Bronchial epithelial cell (primary cell): ENCODE measurements around the gene ATP4B. TPM values are rescaled to one million over a fixed set of nuclear protein-coding genes. Genes with fewer than 3 reads are reported as not detected.
A peak's percentile ranks its signal among the peaks of the same experiment; 100 is the strongest.

Experiments
- DNase-seq: peaks from one replicate; pipeline ENCODE4 v3.0.0-alpha.2; 2010; ENCODE audit warnings: low read depth
- FAIRE-seq: peaks from 2 replicates; lab custom pipeline; 2011; peaks lifted over from hg19 to GRCh38; lab: Jason Lieb, UNC
- H3K27me3 ChIP-seq: 2 replicates; pipeline ENCODE4 v1.5.1; 2011; ENCODE audit warnings: low read length; ENCODE audit not compliant: control insufficient read depth, insufficient read depth
- H3K36me3 ChIP-seq: 2 replicates; pipeline ENCODE4 v1.5.1; 2011; ENCODE audit warnings: low read length; ENCODE audit not compliant: control insufficient read depth, insufficient read depth
- H3K4me3 ChIP-seq: 2 replicates; pipeline ENCODE4 v1.5.1; 2011; ENCODE audit warnings: mild to moderate bottlenecking, low read depth, low read length, control low read depth
- CTCF ChIP-seq: IDR thresholded peaks from 2 replicates; pipeline ENCODE4 v1.5.1; 2011; ENCODE audit warnings: mild to moderate bottlenecking, moderate library complexity, low read length, control low read depth, inconsistent platforms; ENCODE audit not compliant: insufficient read depth, severe bottlenecking
- total RNA-seq: library from RNA; depleted of rRNA; stranded (reverse); fragments of >200 nt; gene quantifications from 2 replicates; pipeline ENCODE4 v1.2.1, GENCODE V29; 2014

ATP4B gene
- total RNA-seq, 1 donor from 2014 or later: not detected

- no peak for TF ChIP-seq CTCF
- Histone ChIP-seq H3K36me3 (no peaks in the 10 kb centered on the region), H3K4me3 (no peak overlapping the region), H3K27me3 (peaks cover 4% of the 10 kb centered on the region)
- DNase-seq (no peak), FAIRE-seq (peak; percentile 84)
These were observed 7.8 kb upstream of the ATP4B start for GRCh38 chr13:113665597-113666328.

DNA sequence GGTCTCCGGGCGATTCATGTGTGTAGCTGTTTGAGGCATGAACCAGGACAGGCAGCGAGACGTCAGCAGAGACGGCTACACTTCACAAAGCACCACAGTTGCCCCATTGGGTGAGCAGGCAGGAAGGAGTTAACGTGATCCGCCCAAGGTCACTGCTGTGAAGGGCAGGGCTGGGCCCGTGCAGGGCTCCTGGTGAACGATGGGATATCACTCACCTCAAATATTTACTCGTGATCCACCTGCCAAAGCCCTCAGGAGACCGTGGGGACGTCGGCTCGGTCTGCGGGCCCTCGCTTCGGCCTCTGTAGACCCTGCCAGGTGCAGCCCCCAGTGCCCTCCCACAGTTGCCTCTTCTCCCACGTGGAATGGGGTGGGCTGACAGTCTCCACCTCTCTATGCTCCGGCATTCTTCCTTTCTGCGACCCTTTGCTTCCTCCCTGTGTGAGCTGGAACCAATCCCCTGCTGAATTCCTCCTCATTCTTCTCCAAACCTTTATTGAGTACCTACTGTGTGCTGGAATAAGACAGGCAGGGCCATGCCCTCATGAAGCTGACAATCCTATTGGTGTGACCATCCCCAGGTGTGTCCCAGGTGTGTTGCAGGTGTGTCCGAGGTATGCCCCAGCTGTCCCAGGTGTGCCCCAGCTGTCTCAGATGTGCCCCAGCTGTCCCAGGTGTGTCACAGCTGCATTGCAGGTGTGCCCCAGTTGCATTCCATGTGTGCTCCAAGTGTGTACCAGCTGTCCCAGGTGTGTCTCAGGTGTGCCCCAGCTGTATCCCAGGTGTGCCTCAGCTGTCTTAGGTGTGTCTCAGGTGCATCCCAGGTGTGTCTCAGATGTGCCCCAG is 7.0 kb upstream of the ATP4B start:
- Histone ChIP-seq H3K27me3 (peaks cover 4% of the 10 kb centered on the region), H3K4me3 (no peak overlapping the region), H3K36me3 (no peaks in the 10 kb centered on the region)
- DNase-seq (no peak), FAIRE-seq (no peak)
- no peak for TF ChIP-seq CTCF

- Histone ChIP-seq H3K36me3 (no peaks in the 10 kb centered on the region), H3K4me3 (no peak overlapping the region), H3K27me3 (peaks cover 4% of the 10 kb centered on the region)
- no peak for DNase-seq
- FAIRE-seq: no peak
- TF ChIP-seq CTCF: no peak
These were observed 5.9 kb upstream of the ATP4B start for GRCh38 chr13:113663934-113664333.

DNA sequence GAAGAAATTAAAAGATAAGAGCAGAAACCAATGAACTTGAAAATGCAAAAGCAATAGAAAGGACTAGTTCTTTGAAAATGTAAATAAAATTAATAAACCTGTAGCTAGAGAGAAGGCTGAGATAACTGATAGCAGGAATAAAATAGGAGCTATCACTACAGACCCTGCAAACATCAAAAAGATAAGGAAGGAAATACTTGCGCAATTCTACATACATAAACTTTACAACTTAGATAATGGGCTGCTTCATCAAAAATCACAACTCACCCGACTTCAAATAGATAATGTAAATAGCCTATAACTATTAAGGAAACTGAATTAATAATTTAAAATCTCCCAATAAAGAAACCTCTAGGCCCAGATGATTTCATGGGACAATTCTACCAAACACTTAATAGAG is 3.5 kb upstream of the ATP4B start:
- Histone ChIP-seq H3K36me3 (no peaks in the 10 kb centered on the region), H3K4me3 (no peak overlapping the region), H3K27me3 (peaks cover 4% of the 10 kb centered on the region)
- DNase-seq: no peak
- no peak for FAIRE-seq
- TF ChIP-seq CTCF: no peak

- DNase-seq (no peak), FAIRE-seq (no peak)
- TF ChIP-seq CTCF: no peak
- no peaks in the 10 kb centered on the region for H3K36me3 ChIP-seq
- peaks cover 6% of the 10 kb centered on the region for H3K27me3 ChIP-seq
- no peak overlapping the region for H3K4me3 ChIP-seq
These were observed 2.1 kb upstream of the ATP4B start for GRCh38 chr13:113660066-113660465.
